ENCODE results near the gene NAPA. TPM values are rescaled to one million over a fixed set of nuclear protein-coding genes. Genes with fewer than 3 reads are reported as not detected.

Gene NAPA
- total RNA-seq, 1 donor from 2014 or later, result 68.7 TPM

- intact Hi-C loops (cut with micrococcal nuclease), result loop anchor here (2.0 kb wide), 1 partner anchor 38 kb away; no protein-coding TSS in a partner anchor
Observed at GRCh38 chr19:47485210-47485609, 29.7 kb downstream of the NAPA start.

GRCh38 chr19:47483800-47484690 lies 30.8 kb downstream of the NAPA start, which contains the start of gene KPTN:
Gene KPTN (minus strand): TSS chr19:47484219. CDS start chr19:47484160, 59 bp downstream.
- H3K9me3 Mint-ChIP-seq, result no peaks in the 10 kb centered on the region
- intact Hi-C loops (cut with micrococcal nuclease), result loop anchor here (1.0 to 5.0 kb wide), 5 partner anchors 31 to 259 kb away; partner anchors contain the start of genes INAFM1 and NAPA
- H3K36me3 Mint-ChIP-seq (ENCODE audit: low read depth), result peaks cover 14% of the 10 kb centered on the region
- peak within 1 kb of the TSS; percentile 99 for H3K4me3 Mint-ChIP-seq
- peaks cover 4% of the 10 kb centered on the region for H3K27me3 Mint-ChIP-seq (ENCODE audit: insufficient read depth)
- DNase-seq (ENCODE audit: low spot score), result peak; percentile 86
- peaks cover 23% of the 10 kb centered on the region for H3K4me1 Mint-ChIP-seq (ENCODE audit: low read depth)
- peak within 1 kb of the TSS; percentile 99 for H3K27ac Mint-ChIP-seq

More at GRCh38 chr19:47485210-47485609, 29.7 kb downstream of the NAPA start:
- peak overlapping the region; percentile 99 for H3K27ac Mint-ChIP-seq
- DNase-seq (ENCODE audit: low spot score), result no peak
- peaks cover 19% of the 10 kb centered on the region for H3K36me3 Mint-ChIP-seq (ENCODE audit: low read depth)
- no peaks in the 10 kb centered on the region for H3K9me3 Mint-ChIP-seq
- H3K27me3 Mint-ChIP-seq (ENCODE audit: insufficient read depth), result peaks cover 4% of the 10 kb centered on the region
- peaks cover 23% of the 10 kb centered on the region for H3K4me1 Mint-ChIP-seq (ENCODE audit: low read depth)
- peak overlapping the region; percentile 99 for H3K4me3 Mint-ChIP-seq

- DNase-seq (ENCODE audit: low spot score), result no peak
- no peak overlapping the region for H3K27ac Mint-ChIP-seq
- H3K4me3 Mint-ChIP-seq, result peak overlapping the region; percentile 99
- intact Hi-C loops (cut with micrococcal nuclease), result loop anchor here (5.0 kb wide), 1 partner anchor 211 kb away; the partner anchor contains the start of gene INAFM1
- peaks cover 23% of the 10 kb centered on the region for H3K4me1 Mint-ChIP-seq (ENCODE audit: low read depth)
- peaks cover 4% of the 10 kb centered on the region for H3K27me3 Mint-ChIP-seq (ENCODE audit: insufficient read depth)
- peaks cover 14% of the 10 kb centered on the region for H3K36me3 Mint-ChIP-seq (ENCODE audit: low read depth)
- H3K9me3 Mint-ChIP-seq, result no peaks in the 10 kb centered on the region
Observed at GRCh38 chr19:47483200-47483599, 31.7 kb downstream of the NAPA start.

GRCh38 chr19:47481460-47482052 lies 33.3 kb downstream of the NAPA start:
- Mint-ChIP-seq H3K9me3 (no peaks in the 10 kb centered on the region), H3K27ac (no peak overlapping the region), H3K4me1 (ENCODE audit: low read depth) (peaks cover 17% of the 10 kb centered on the region), H3K27me3 (ENCODE audit: insufficient read depth) (peaks cover 4% of the 10 kb centered on the region), H3K4me3 (no peak overlapping the region), H3K36me3 (ENCODE audit: low read depth) (peaks cover 9% of the 10 kb centered on the region)
- DNase-seq (ENCODE audit: low spot score), result no peak
- intact Hi-C loops (cut with micrococcal nuclease), result loop anchor here (5.0 kb wide), 1 partner anchor 209 kb away; the partner anchor contains the start of gene INAFM1

GRCh38 chr19:47480658-47481057 lies 34.2 kb downstream of the NAPA start:
- no peak overlapping the region for H3K4me3 Mint-ChIP-seq
- H3K4me1 Mint-ChIP-seq (ENCODE audit: low read depth), result peaks cover 16% of the 10 kb centered on the region
- no peak for DNase-seq (ENCODE audit: low spot score)
- H3K36me3 Mint-ChIP-seq (ENCODE audit: low read depth), result peaks cover 8% of the 10 kb centered on the region
- intact Hi-C loops (cut with micrococcal nuclease), result loop anchor here (5.0 kb wide), 1 partner anchor 208 kb away; the partner anchor contains the start of gene INAFM1
- H3K27me3 Mint-ChIP-seq (ENCODE audit: insufficient read depth), result peaks cover 4% of the 10 kb centered on the region
- H3K27ac Mint-ChIP-seq, result no peak overlapping the region
- H3K9me3 Mint-ChIP-seq, result no peaks in the 10 kb centered on the region

- Mint-ChIP-seq H3K4me3 (no peak overlapping the region), H3K4me1 (ENCODE audit: low read depth) (peaks cover 8% of the 10 kb centered on the region), H3K27ac (no peak overlapping the region), H3K27me3 (ENCODE audit: insufficient read depth) (peaks cover 4% of the 10 kb centered on the region), H3K9me3 (no peaks in the 10 kb centered on the region), H3K36me3 (ENCODE audit: low read depth) (peaks cover under 1% of the 10 kb centered on the region)
- DNase-seq (ENCODE audit: low spot score), result no peak
- intact Hi-C loops (cut with micrococcal nuclease), result loop anchor here (5.0 kb wide), 1 partner anchor 208 kb away; the partner anchor contains the start of gene INAFM1
Observed at GRCh38 chr19:47479701-47480503, 35.0 kb downstream of the NAPA start.

- no peak for DNase-seq (ENCODE audit: low spot score)
- Mint-ChIP-seq H3K4me3 (no peak overlapping the region), H3K27me3 (ENCODE audit: insufficient read depth) (peaks cover 10% of the 10 kb centered on the region), H3K9me3 (no peaks in the 10 kb centered on the region), H3K4me1 (ENCODE audit: low read depth) (no peaks in the 10 kb centered on the region), H3K27ac (no peak overlapping the region), H3K36me3 (ENCODE audit: low read depth) (no peaks in the 10 kb centered on the region)
- intact Hi-C loops (cut with micrococcal nuclease), result no loop called here
Observed at GRCh38 chr19:47476438-47476972, 38.4 kb downstream of the NAPA start.

GRCh38 chr19:47475465-47475864 lies 39.4 kb downstream of the NAPA start:
- H3K4me3 Mint-ChIP-seq, result no peak overlapping the region
- H3K9me3 Mint-ChIP-seq, result no peaks in the 10 kb centered on the region
- H3K36me3 Mint-ChIP-seq (ENCODE audit: low read depth), result no peaks in the 10 kb centered on the region
- H3K27me3 Mint-ChIP-seq (ENCODE audit: insufficient read depth), result peaks cover 13% of the 10 kb centered on the region
- no peak for DNase-seq (ENCODE audit: low spot score)
- no peaks in the 10 kb centered on the region for H3K4me1 Mint-ChIP-seq (ENCODE audit: low read depth)
- H3K27ac Mint-ChIP-seq, result no peak overlapping the region
- intact Hi-C loops (cut with micrococcal nuclease), result no loop called here

- H3K27ac Mint-ChIP-seq, result no peak overlapping the region
- H3K4me3 Mint-ChIP-seq, result no peak overlapping the region
- intact Hi-C loops (cut with micrococcal nuclease), result no loop called here
- no peak for DNase-seq (ENCODE audit: low spot score)
- H3K27me3 Mint-ChIP-seq (ENCODE audit: insufficient read depth), result peaks cover 28% of the 10 kb centered on the region
- no peaks in the 10 kb centered on the region for H3K9me3 Mint-ChIP-seq
- H3K36me3 Mint-ChIP-seq (ENCODE audit: low read depth), result no peaks in the 10 kb centered on the region
- no peaks in the 10 kb centered on the region for H3K4me1 Mint-ChIP-seq (ENCODE audit: low read depth)
Observed at GRCh38 chr19:47473336-47473735, 41.5 kb downstream of the NAPA start.

GRCh38 chr19:47471733-47472457 lies 43.0 kb downstream of the NAPA start, which contains the start of gene SLC8A2:
Gene SLC8A2 (minus strand): TSS chr19:47471893. CDS start chr19:47466403, 5,490 bp downstream.
- H3K27ac Mint-ChIP-seq, result no peak within 1 kb of the TSS
- peaks cover 33% of the 10 kb centered on the region for H3K27me3 Mint-ChIP-seq (ENCODE audit: insufficient read depth)
- no peaks in the 10 kb centered on the region for H3K9me3 Mint-ChIP-seq
- H3K4me3 Mint-ChIP-seq, result no peak within 1 kb of the TSS
- peak; percentile 59 for DNase-seq (ENCODE audit: low spot score)
- no peaks in the 10 kb centered on the region for H3K36me3 Mint-ChIP-seq (ENCODE audit: low read depth)
- H3K4me1 Mint-ChIP-seq (ENCODE audit: low read depth), result no peaks in the 10 kb centered on the region
- intact Hi-C loops (cut with micrococcal nuclease), result no loop called here

- no peaks in the 10 kb centered on the region for H3K36me3 Mint-ChIP-seq (ENCODE audit: low read depth)
- DNase-seq (ENCODE audit: low spot score), result no peak
- no peaks in the 10 kb centered on the region for H3K4me1 Mint-ChIP-seq (ENCODE audit: low read depth)
- peaks cover 33% of the 10 kb centered on the region for H3K27me3 Mint-ChIP-seq (ENCODE audit: insufficient read depth)
- intact Hi-C loops (cut with micrococcal nuclease), result no loop called here
- H3K9me3 Mint-ChIP-seq, result no peaks in the 10 kb centered on the region
- no peak overlapping the region for H3K4me3 Mint-ChIP-seq
- no peak overlapping the region for H3K27ac Mint-ChIP-seq
Observed at GRCh38 chr19:47471381-47471732, 43.5 kb downstream of the NAPA start.

Data from activated T-helper 1 cell treated with anti-CD3 and anti-CD28 coated beads, Interleukin-12 subunit alpha, Interleukin-12 subunit beta, Interleukin-2, Interleukin-4 antibody, amounts not matched to agents 30 ng/mL and 10 ng/mL and 1 ng/mL, durations not matched to agents 14 hours and 24 hours and 36 hours (primary cell).